Astrocyte (in vitro differentiated cells and primary cell): Measurements from ENCODE around the gene IRX6.

Experiments
- CTCF ChIP-seq: IDR thresholded peaks from 2 replicates; pipeline ENCODE4 v1.5.1; 2011; ENCODE audit warnings: low read depth, mild to moderate bottlenecking, inconsistent platforms, low read length, moderate library complexity; ENCODE audit not compliant: insufficient read depth
- EZH2 ChIP-seq: IDR thresholded peaks from 2 replicates; pipeline ENCODE4 v1.6.1; 2012; ENCODE audit warnings: mild to moderate bottlenecking, low read length, inconsistent platforms; ENCODE audit not compliant: insufficient read depth

GRCh38 chr16:55370762-55371482, 46.9 kb downstream of the IRX6 start:
- TF ChIP-seq CTCF (peak; percentile 15), EZH2 (peak; percentile 43)
